IPS-15b (cell line): ENCODE results near the gene CMSS1.

Source experiments
- H3K27me3 ChIP-seq: one replicate; pipeline ENCODE4 v1.6.1; 2013; ENCODE audit warnings: low read length; ENCODE audit not compliant: control insufficient read depth, insufficient read depth
- H3K36me3 ChIP-seq: one replicate; pipeline ENCODE4 v1.6.1; 2013; ENCODE audit warnings: low read length; ENCODE audit not compliant: control insufficient read depth, insufficient read depth
- H3K4me1 ChIP-seq: one replicate; pipeline ENCODE4 v1.6.1; 2013; ENCODE audit warnings: mild to moderate bottlenecking, low read length; ENCODE audit not compliant: control insufficient read depth, insufficient read depth
- H3K4me3 ChIP-seq: one replicate; pipeline ENCODE4 v1.5.1; 2013; ENCODE audit warnings: low read depth, low read length
- H3K9ac ChIP-seq: one replicate; pipeline ENCODE4 v1.6.1; 2013; ENCODE audit warnings: low read depth, mild to moderate bottlenecking, low read length
- H3K9me3 ChIP-seq: one replicate; pipeline ENCODE4 v1.6.1; 2013; ENCODE audit warnings: mild to moderate bottlenecking, low read length; ENCODE audit not compliant: control insufficient read depth, insufficient read depth

CMSS1 gene

DNA sequence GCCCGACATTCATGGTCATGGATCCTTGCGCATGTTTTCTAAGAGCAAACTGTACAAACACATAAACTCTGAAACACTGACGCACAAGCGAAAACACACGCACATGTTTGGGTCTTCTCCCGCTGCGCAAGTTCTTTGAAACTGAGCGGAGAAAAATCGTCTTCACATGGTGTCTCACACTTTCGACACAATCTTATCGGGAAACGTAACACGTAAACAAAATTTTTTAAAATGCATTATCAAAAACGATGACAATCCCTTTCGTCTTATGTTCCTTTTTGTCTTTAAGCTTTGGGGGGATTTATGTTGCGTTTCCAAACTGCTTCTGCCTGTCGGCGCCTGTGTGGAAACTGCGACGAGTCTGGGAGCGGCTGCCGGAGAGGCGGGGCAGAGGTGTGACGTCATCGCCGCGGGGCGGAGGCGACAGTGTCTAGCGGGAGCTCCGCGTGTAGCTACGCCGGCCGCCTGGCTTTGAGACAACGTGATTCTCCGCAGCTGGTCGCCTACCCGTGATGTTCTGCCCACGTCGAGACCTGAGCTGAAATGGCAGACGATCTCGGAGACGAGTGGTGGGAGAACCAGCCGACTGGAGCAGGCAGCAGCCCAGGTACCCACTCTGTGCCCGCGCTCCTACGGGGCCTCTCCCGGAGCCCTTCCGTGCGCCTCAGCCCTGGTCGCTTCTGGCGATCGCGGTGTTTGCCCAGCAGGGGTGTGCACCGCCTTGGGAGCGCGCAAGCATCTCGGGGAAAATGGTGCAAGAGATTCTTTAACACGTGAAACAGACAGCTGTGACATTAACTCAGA is at the start of gene CMSS1:
CMSS1 (plus strand) TSS at position 426 of the 804 bp plus-strand sequence.
- Histone ChIP-seq H3K9ac (peak within 1 kb of the TSS; percentile 48), H3K4me3 (peak within 1 kb of the TSS; percentile 76), H3K9me3 (no peaks in the 10 kb centered on the region), H3K36me3 (no peaks in the 10 kb centered on the region), H3K4me1 (peaks cover 5% of the 10 kb centered on the region), H3K27me3 (no peaks in the 10 kb centered on the region)

GRCh38 chr3:99768126-99768525 is 49.5 kb upstream of the CMSS1 start:
- peaks cover 2% of the 10 kb centered on the region for H3K4me1 ChIP-seq
- H3K27me3 ChIP-seq, result no peaks in the 10 kb centered on the region
- no peak overlapping the region for H3K4me3 ChIP-seq
- H3K36me3 ChIP-seq, result no peaks in the 10 kb centered on the region
- no peak overlapping the region for H3K9ac ChIP-seq
- H3K9me3 ChIP-seq, result no peaks in the 10 kb centered on the region

DNA sequence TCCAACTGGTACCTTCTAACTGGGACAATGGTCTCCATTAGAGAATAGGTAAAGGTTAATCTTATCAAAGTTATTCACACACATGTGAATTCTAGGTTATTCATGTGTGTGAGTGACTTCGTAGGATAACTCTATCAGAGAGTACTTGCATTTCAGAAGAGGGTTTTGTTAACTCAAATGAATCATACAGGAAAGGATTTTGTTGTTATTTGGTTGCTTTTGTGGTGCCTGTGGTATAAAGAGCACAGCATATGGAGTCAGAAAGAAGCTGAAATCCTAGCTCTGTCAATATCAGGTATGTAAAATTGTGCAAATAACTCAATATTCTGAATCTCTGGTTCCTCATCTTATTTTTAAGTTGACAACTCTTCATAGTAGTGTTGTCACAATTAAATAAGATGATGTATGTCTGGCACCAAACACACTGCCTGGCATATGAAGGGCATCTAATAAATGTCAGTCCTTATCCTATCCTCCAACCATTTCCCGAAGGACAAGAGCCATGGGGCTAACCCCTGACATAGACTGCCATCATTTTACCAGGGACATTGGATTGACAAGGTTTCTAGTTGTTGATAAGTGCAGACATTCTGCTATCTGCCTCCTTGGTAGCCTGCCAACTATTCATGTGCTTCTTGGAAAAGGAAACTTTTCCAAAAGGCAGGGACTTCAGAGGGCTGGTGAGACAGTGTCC is 48.7 kb upstream of the CMSS1 start:
- Histone ChIP-seq H3K4me3 (no peak overlapping the region), H3K4me1 (peaks cover 2% of the 10 kb centered on the region), H3K9me3 (no peaks in the 10 kb centered on the region), H3K9ac (no peak overlapping the region), H3K27me3 (no peaks in the 10 kb centered on the region), H3K36me3 (no peaks in the 10 kb centered on the region)

- Histone ChIP-seq H3K9ac (no peak overlapping the region), H3K36me3 (no peaks in the 10 kb centered on the region), H3K9me3 (no peaks in the 10 kb centered on the region), H3K4me3 (no peak overlapping the region), H3K27me3 (no peaks in the 10 kb centered on the region), H3K4me1 (peaks cover 2% of the 10 kb centered on the region)
Observed at GRCh38 chr3:99772171-99772570, 45.5 kb upstream of the CMSS1 start.

DNA sequence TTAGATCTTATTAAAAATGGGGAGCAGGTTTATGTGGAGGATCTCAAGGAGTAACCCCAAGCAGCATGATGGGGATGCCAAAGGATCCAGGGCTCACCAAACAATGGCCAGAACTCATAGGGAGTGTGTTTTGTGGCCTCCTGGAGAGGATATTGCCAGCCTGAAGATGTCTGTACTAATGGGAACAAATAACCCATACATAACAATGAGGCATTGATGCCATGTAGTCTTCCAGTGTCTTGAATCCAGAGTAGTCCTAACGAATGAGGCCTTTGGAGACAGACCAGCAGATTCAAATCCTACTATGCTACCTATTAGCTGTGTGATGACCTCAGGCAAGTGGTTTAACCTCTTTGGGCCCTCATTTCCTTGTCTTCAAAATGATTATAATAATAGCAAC is 45.0 kb upstream of the CMSS1 start:
- Histone ChIP-seq H3K36me3 (no peaks in the 10 kb centered on the region), H3K4me1 (peaks cover 2% of the 10 kb centered on the region), H3K27me3 (no peaks in the 10 kb centered on the region), H3K9me3 (no peaks in the 10 kb centered on the region), H3K9ac (no peak overlapping the region), H3K4me3 (no peak overlapping the region)

GRCh38 chr3:99774467-99774866 is 43.2 kb upstream of the CMSS1 start:
- Histone ChIP-seq H3K9me3 (no peaks in the 10 kb centered on the region), H3K4me1 (peaks cover 2% of the 10 kb centered on the region), H3K27me3 (no peaks in the 10 kb centered on the region), H3K4me3 (no peak overlapping the region), H3K36me3 (no peaks in the 10 kb centered on the region), H3K9ac (no peak overlapping the region)

DNA sequence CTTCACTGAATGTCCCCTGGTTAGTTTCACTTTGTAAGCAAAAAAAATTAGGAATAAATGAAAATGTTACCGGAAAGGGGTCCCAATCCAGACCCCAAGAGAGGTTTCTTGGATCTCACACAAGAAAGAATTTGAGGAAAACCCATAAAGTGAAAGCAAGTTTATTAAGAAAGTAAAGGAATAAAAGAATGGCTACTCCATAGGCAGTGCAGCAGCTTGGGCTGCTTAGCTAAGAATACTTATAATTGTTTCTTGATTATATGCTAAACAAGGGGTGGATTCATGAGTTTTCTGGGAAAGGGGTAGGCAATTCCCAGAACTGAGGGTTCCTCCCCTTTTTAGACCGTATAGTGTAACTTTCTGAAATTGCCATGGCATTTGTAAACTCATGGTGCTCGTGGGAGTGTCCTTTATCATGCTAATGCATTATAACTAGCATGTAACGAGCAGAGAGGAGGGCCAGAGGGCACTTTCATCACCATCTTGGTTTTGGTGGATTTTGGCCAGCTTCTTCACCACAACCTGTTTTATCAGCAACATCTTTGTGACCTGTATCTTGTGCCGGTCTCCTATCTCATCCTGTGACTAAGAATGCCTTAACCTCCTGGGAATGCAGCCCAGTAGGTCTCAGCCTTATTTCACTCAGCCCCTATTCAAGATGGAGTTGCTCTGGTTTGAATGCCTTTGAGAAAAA is 41.0 kb upstream of the CMSS1 start:
- Histone ChIP-seq H3K9ac (no peak overlapping the region), H3K4me1 (peaks cover under 1% of the 10 kb centered on the region), H3K4me3 (no peak overlapping the region), H3K36me3 (no peaks in the 10 kb centered on the region), H3K9me3 (no peaks in the 10 kb centered on the region), H3K27me3 (no peaks in the 10 kb centered on the region)

DNA sequence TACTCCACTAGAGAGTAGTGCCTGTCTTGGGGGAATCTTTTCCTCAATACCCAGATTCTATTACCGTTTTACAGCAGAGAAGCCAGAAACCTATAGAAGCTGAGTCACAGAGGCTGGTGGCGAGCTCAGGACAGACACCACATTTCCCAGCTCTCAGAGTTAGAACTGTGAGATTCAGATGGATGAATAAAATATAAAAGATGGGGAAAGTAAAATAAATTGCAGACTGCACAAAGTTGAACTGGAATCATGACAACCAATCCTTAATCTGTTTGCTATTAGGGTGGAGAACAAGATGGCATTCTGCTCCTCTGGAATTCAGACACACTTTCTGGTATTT is 40.5 kb upstream of the CMSS1 start:
- no peaks in the 10 kb centered on the region for H3K9me3 ChIP-seq
- no peaks in the 10 kb centered on the region for H3K4me1 ChIP-seq
- no peaks in the 10 kb centered on the region for H3K36me3 ChIP-seq
- H3K4me3 ChIP-seq, result no peak overlapping the region
- H3K9ac ChIP-seq, result no peak overlapping the region
- no peaks in the 10 kb centered on the region for H3K27me3 ChIP-seq

DNA sequence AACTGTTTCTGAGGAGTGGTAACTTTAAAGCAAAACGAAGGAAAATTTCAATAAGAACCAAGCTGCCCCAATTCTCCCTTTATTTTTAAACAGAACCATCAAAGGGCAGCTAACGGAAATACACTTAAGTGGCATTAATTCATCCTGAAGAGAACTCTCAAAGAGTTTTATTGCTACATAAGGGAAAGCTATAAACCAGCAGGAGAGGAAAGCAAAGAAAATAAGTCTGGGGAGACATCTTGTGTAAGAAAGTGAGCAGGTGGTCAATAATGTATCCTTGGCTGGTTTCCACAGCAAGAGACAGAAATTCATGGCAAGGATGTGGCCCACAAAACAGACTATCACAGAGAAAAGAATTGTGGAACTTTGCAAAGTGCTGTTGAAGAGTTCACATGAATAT is 40.0 kb upstream of the CMSS1 start:
- no peaks in the 10 kb centered on the region for H3K4me1 ChIP-seq
- H3K4me3 ChIP-seq, result no peak overlapping the region
- H3K9ac ChIP-seq, result no peak overlapping the region
- no peaks in the 10 kb centered on the region for H3K9me3 ChIP-seq
- H3K36me3 ChIP-seq, result no peaks in the 10 kb centered on the region
- no peaks in the 10 kb centered on the region for H3K27me3 ChIP-seq

GRCh38 chr3:99780749-99781148 is 36.9 kb upstream of the CMSS1 start:
- Histone ChIP-seq H3K4me3 (no peak overlapping the region), H3K27me3 (no peaks in the 10 kb centered on the region), H3K4me1 (no peaks in the 10 kb centered on the region), H3K9ac (no peak overlapping the region), H3K9me3 (no peaks in the 10 kb centered on the region), H3K36me3 (no peaks in the 10 kb centered on the region)

DNA sequence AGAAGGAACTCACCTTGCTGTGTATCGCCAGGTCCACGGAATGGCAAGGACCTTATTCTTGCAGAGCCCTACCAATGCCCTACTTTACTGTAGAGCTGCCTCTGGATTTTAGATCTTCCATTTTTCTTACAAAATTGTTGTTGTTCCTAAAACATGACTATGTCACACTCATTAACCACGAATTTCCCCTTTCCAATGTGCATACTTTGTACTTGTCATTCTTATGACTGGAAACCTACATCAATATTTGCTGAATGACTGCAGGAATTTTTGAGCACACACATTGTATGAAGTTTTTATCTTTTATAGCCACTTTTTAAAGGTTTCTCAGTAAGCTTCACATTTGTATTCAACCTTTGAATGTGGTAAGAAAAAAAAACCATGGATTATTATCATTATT is 35.9 kb upstream of the CMSS1 start:
- H3K9ac ChIP-seq, result no peak overlapping the region
- no peak overlapping the region for H3K4me3 ChIP-seq
- H3K27me3 ChIP-seq, result no peaks in the 10 kb centered on the region
- H3K4me1 ChIP-seq, result no peaks in the 10 kb centered on the region
- H3K9me3 ChIP-seq, result no peaks in the 10 kb centered on the region
- no peaks in the 10 kb centered on the region for H3K36me3 ChIP-seq
